GM23338 (cell line): ENCODE results near the gene PLEKHN1. TPM values are rescaled to one million over a fixed set of nuclear protein-coding genes. Genes with fewer than 3 reads are reported as not detected.

Source experiments
- ATAC-seq: fragments of 200-7000 bp; cut with Tn5 transposase; 3 replicates; pipeline ENCODE4 v1.9.1; 2020
- DNase-seq: peaks from one replicate; pipeline ENCODE4 v3.0.0-alpha.2; 2015; ENCODE audit warnings: low spot score
- H2AFZ ChIP-seq: fragments of 200-600 bp; sonication (generic); 2 replicates; pipeline ENCODE4 v1.8.0; 2016; ENCODE audit warnings: antibody characterized with exemption, mild to moderate bottlenecking, moderate library complexity
- H3F3A ChIP-seq: fragments of 200-600 bp; sonication (generic); replicated peaks from 2 replicates; pipeline ENCODE4 v1.8.0; 2017; ENCODE audit warnings: antibody characterized with exemption, mixed run types, low read depth
- H3K27ac ChIP-seq: fragments of 200-600 bp; sonication (generic); 2 replicates; pipeline ENCODE4 v1.6.1; 2016; ENCODE audit warnings: low read depth
- H3K27me3 ChIP-seq: fragments of 200-600 bp; sonication (generic); 2 replicates; pipeline ENCODE4 v1.8.0; 2016; ENCODE audit warnings: mild to moderate bottlenecking, mixed run types, moderate library complexity; ENCODE audit not compliant: insufficient read depth
- H3K36me3 ChIP-seq: fragments of 200-600 bp; sonication (generic); 2 replicates; pipeline ENCODE4 v1.8.0; 2016; ENCODE audit warnings: mild to moderate bottlenecking; ENCODE audit not compliant: insufficient read depth
- H3K4me1 ChIP-seq: fragments of 200-600 bp; sonication (generic); 2 replicates; pipeline ENCODE4 v1.8.0; 2016; ENCODE audit warnings: mild to moderate bottlenecking, moderate library complexity; ENCODE audit not compliant: insufficient read depth
- H3K4me2 ChIP-seq: fragments of 200-600 bp; sonication (generic); 2 replicates; pipeline ENCODE4 v1.7.1; 2017; ENCODE audit warnings: mixed run types
- H3K4me3 ChIP-seq: fragments of 200-600 bp; sonication (generic); 2 replicates; pipeline ENCODE4 v1.6.1; 2016; ENCODE audit warnings: mixed run types
- H3K79me2 ChIP-seq: fragments of 200-600 bp; sonication (generic); replicated peaks from 2 replicates; pipeline ENCODE4 v1.8.0; 2017; ENCODE audit warnings: mild to moderate bottlenecking; ENCODE audit not compliant: insufficient read depth
- H3K9me2 ChIP-seq: fragments of 200-600 bp; sonication (generic); 2 replicates; pipeline ENCODE4 v1.8.0; 2017; ENCODE audit not compliant: insufficient read depth
- H4K20me1 ChIP-seq: fragments of 200-600 bp; sonication (generic); replicated peaks from 2 replicates; pipeline ENCODE4 v1.8.0; 2017; ENCODE audit warnings: mild to moderate bottlenecking; ENCODE audit not compliant: insufficient read depth
- H3K27ac Mint-ChIP-seq: 2 replicates; pipeline ENCODE4 v1.8.0; 2020; ENCODE audit warnings: inconsistent platforms, mild to moderate bottlenecking, moderate library complexity, mixed read lengths
- H3K27me3 Mint-ChIP-seq: 3 replicates; pipeline ENCODE4 v1.8.0; 2022; ENCODE audit warnings: low read depth, mild to moderate bottlenecking, moderate library complexity, mixed read lengths, inconsistent platforms; ENCODE audit not compliant: insufficient read depth, poor library complexity
- H3K36me3 Mint-ChIP-seq: 3 replicates; pipeline ENCODE4 v1.8.0; 2021; ENCODE audit warnings: low read depth, mild to moderate bottlenecking, inconsistent platforms, moderate library complexity, mixed read lengths
- H3K4me1 Mint-ChIP-seq: 3 replicates; pipeline ENCODE4 v1.8.0; 2020; ENCODE audit warnings: mild to moderate bottlenecking, inconsistent platforms, mixed read lengths
- H3K4me3 Mint-ChIP-seq: 3 replicates; pipeline ENCODE4 v1.8.0; 2021; ENCODE audit warnings: moderate library complexity, mild to moderate bottlenecking, inconsistent platforms, mixed read lengths
- H3K9me3 Mint-ChIP-seq: 3 replicates; pipeline ENCODE4 v1.8.0; 2020; ENCODE audit warnings: moderate library complexity, mild to moderate bottlenecking, inconsistent platforms, mixed read lengths
- EZH2 ChIP-seq: fragments of 200-600 bp; sonication (generic); IDR thresholded peaks from one replicate; pipeline ENCODE4 v1.8.0; 2017; ENCODE audit warnings: antibody characterized with exemption, mild to moderate bottlenecking, low read depth; ENCODE audit not compliant: unreplicated experiment
- EZH2phosphoT487 ChIP-seq: fragments of 200-600 bp; sonication (generic); IDR thresholded peaks from one replicate; pipeline ENCODE4 v1.8.1; 2018; ENCODE audit warnings: antibody characterized with exemption; ENCODE audit not compliant: unreplicated experiment
- NANOG ChIP-seq: IDR thresholded peaks from 2 replicates; pipeline ENCODE4 v1.6.1; 2016; ENCODE audit warnings: antibody characterized with exemption, borderline replicate concordance
- ZNF114 ChIP-seq: fragments of 250-450 bp; sonication (Bioruptor Pico); IDR thresholded peaks from 2 replicates; pipeline ENCODE4 v1.5.0; 2020; ENCODE audit warnings: mild to moderate bottlenecking, moderate library complexity
- polyA plus RNA-seq: library from polyadenylated mRNA; unstranded; fragments of >200 nt; fragmentation: Nextera tagmentation; extraction: Ambion mirVana; gene quantifications from 2 replicates; pipeline ENCODE4 v1.2.1, GENCODE V29; 2016
- total RNA-seq: library from RNA; depleted of rRNA; stranded (reverse); fragments of >200 nt; shearing (Covaris generic); gene quantifications from 2 replicates; pipeline ENCODE4 v1.2.3, GENCODE V29; 2014
- TF ChIP-seq, protein P1 (sequence below): IDR thresholded peaks from one replicate; pipeline ENCODE4 v1.6.1; 2018; ENCODE audit warnings: antibody characterized with exemption; ENCODE audit not compliant: unreplicated experiment
- TF ChIP-seq, protein P2 (sequence below): fragments of 250-450 bp; sonication (Bioruptor Pico); IDR thresholded peaks from 2 replicates; pipeline ENCODE4 v1.5.0; 2020; ENCODE audit warnings: mild to moderate bottlenecking, moderate library complexity

PLEKHN1 gene
- total and polyA plus RNA-seq, 2 experiments from 2014 or later: 1.4 to 3.3 TPM

DNA sequence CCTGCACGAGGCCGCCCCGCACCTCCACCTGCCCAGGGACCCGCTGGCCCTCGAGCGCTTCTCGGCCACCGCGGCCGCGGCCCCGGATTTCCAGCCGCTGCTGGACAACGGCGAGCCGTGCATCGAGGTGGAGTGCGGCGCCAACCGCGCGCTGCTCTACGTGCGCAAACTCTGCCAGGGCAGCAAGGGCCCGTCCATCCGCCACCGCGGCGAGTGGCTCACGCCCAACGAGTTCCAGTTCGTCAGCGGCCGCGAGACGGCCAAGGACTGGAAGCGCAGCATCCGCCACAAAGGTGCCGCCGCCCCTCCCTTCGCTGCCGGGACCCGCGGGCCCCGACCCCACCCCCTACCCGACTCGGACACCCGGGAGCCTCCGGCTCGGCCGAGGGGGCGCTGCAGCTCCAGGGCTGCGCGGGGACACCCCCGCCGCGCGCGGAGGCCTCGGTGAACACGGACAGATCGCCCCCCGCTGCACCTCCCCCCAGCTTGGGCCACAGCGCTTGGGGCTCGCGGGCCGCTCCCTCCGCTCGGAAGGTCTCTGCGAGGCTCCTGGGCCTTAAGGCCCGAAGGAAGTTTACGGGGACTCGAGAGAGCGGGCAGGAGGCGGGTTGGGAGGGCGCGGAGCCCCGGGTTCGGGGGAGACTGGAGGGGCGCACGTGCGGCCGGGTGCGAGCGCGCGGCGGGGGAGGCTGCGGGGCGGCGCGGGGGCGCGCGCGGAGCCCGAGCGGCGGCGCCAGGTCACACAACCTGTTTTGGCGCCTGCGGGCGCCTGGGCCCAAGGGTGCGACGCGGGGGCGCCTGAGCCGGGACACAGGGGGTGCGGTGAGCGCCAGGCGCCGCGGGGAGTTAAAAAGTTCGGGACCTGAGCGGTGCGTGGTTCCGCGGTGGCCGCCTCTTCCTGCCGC is 41.4 kb upstream of the PLEKHN1 start:
- Histone ChIP-seq H3K4me3 (peak overlapping the region; percentile 58), H3K4me1 (peaks cover 9% of the 10 kb centered on the region; the same call in 1 of the 2 replicates), H3K36me3 (no peaks in the 10 kb centered on the region), H3K79me2 (no peaks in the 10 kb centered on the region), H2AFZ (peak overlapping the region; percentile 78; the same call in 1 of the 2 replicates), H3K9me2 (no peaks in the 10 kb centered on the region), H3F3A (no peaks in the 10 kb centered on the region), H4K20me1 (no peaks in the 10 kb centered on the region; the same call in none of the 2 replicates), H3K27ac (no peak overlapping the region), H3K4me2 (peak overlapping the region; percentile 90), H3K27me3 (peaks cover 99% of the 10 kb centered on the region)
- H3K9me3 Mint-ChIP-seq: no peaks in the 10 kb centered on the region
- ATAC-seq (peak; percentile 4), DNase-seq (peak; percentile 73)
- no peak overlapping the region for H3K27ac Mint-ChIP-seq
- peak overlapping the region; percentile 53; the same call in 2 of the 3 replicates for H3K4me3 Mint-ChIP-seq
- H3K4me1 Mint-ChIP-seq: peaks cover 22% of the 10 kb centered on the region
- H3K36me3 Mint-ChIP-seq: no peaks in the 10 kb centered on the region
- peaks cover 89% of the 10 kb centered on the region for H3K27me3 Mint-ChIP-seq
- peak; percentile 95 for TF ChIP-seq EZH2
- TF ChIP-seq, protein P1, sequence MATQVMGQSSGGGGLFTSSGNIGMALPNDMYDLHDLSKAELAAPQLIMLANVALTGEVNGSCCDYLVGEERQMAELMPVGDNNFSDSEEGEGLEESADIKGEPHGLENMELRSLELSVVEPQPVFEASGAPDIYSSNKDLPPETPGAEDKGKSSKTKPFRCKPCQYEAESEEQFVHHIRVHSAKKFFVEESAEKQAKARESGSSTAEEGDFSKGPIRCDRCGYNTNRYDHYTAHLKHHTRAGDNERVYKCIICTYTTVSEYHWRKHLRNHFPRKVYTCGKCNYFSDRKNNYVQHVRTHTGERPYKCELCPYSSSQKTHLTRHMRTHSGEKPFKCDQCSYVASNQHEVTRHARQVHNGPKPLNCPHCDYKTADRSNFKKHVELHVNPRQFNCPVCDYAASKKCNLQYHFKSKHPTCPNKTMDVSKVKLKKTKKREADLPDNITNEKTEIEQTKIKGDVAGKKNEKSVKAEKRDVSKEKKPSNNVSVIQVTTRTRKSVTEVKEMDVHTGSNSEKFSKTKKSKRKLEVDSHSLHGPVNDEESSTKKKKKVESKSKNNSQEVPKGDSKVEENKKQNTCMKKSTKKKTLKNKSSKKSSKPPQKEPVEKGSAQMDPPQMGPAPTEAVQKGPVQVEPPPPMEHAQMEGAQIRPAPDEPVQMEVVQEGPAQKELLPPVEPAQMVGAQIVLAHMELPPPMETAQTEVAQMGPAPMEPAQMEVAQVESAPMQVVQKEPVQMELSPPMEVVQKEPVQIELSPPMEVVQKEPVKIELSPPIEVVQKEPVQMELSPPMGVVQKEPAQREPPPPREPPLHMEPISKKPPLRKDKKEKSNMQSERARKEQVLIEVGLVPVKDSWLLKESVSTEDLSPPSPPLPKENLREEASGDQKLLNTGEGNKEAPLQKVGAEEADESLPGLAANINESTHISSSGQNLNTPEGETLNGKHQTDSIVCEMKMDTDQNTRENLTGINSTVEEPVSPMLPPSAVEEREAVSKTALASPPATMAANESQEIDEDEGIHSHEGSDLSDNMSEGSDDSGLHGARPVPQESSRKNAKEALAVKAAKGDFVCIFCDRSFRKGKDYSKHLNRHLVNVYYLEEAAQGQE: no peak
- TF ChIP-seq EZH2phosphoT487: peak; percentile 97
- TF ChIP-seq NANOG: no peak
- TF ChIP-seq ZNF114: no peak

DNA sequence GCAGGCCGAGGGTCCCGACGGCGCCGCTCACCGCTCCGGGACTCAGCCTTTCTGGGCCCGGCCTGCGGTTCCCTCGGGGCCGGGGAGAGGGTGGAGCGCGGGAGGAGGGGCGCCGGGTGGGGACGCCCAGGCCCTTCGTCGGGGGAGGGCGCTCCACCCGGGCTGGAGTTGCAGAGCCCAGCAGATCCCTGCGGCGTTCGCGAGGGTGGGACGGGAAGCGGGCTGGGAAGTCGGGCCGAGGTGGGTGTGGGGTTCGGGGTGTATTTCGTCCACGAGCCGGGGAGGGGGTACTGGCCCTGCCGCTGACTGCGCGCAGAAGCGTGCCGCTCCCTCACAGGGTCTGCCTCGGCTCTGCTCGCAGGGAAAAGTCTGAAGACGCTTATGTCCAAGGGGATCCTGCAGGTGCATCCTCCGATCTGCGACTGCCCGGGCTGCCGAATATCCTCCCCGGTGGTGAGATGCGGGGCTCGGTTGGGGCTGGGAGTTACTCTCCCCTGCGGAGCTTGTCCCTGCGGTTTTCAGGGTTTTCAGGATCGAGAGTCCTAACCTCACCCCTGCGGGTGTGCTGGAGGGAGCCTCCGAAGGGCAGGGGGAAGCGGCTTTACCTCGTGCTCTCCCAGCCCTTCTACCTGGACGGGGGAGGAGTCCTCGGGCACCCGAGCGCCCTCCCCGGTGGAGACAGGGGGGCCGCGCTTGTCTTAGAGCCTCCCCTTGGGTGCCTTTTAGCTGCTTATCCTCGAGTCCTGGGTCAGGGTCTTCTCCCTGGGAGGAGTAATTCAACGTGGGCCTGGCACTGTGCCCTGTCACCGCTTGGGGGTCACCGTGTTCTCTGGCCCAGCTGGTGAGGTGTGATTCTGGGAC is 40.5 kb upstream of the PLEKHN1 start:
- no peaks in the 10 kb centered on the region for H3K36me3 Mint-ChIP-seq
- H3K4me3 Mint-ChIP-seq: peak overlapping the region; percentile 65
- no peaks in the 10 kb centered on the region for H3K9me2 ChIP-seq
- H3K27ac ChIP-seq: no peak overlapping the region
- ATAC-seq (peak; percentile 6), DNase-seq (no peak)
- H3K4me2 ChIP-seq: peak overlapping the region; percentile 70
- no peaks in the 10 kb centered on the region; the same call in none of the 2 replicates for H4K20me1 ChIP-seq
- no peaks in the 10 kb centered on the region for H3K79me2 ChIP-seq
- no peaks in the 10 kb centered on the region for H3F3A ChIP-seq
- TF ChIP-seq EZH2 (peak; percentile 92), EZH2phosphoT487 (peak; percentile 77)
- TF ChIP-seq, protein P2, sequence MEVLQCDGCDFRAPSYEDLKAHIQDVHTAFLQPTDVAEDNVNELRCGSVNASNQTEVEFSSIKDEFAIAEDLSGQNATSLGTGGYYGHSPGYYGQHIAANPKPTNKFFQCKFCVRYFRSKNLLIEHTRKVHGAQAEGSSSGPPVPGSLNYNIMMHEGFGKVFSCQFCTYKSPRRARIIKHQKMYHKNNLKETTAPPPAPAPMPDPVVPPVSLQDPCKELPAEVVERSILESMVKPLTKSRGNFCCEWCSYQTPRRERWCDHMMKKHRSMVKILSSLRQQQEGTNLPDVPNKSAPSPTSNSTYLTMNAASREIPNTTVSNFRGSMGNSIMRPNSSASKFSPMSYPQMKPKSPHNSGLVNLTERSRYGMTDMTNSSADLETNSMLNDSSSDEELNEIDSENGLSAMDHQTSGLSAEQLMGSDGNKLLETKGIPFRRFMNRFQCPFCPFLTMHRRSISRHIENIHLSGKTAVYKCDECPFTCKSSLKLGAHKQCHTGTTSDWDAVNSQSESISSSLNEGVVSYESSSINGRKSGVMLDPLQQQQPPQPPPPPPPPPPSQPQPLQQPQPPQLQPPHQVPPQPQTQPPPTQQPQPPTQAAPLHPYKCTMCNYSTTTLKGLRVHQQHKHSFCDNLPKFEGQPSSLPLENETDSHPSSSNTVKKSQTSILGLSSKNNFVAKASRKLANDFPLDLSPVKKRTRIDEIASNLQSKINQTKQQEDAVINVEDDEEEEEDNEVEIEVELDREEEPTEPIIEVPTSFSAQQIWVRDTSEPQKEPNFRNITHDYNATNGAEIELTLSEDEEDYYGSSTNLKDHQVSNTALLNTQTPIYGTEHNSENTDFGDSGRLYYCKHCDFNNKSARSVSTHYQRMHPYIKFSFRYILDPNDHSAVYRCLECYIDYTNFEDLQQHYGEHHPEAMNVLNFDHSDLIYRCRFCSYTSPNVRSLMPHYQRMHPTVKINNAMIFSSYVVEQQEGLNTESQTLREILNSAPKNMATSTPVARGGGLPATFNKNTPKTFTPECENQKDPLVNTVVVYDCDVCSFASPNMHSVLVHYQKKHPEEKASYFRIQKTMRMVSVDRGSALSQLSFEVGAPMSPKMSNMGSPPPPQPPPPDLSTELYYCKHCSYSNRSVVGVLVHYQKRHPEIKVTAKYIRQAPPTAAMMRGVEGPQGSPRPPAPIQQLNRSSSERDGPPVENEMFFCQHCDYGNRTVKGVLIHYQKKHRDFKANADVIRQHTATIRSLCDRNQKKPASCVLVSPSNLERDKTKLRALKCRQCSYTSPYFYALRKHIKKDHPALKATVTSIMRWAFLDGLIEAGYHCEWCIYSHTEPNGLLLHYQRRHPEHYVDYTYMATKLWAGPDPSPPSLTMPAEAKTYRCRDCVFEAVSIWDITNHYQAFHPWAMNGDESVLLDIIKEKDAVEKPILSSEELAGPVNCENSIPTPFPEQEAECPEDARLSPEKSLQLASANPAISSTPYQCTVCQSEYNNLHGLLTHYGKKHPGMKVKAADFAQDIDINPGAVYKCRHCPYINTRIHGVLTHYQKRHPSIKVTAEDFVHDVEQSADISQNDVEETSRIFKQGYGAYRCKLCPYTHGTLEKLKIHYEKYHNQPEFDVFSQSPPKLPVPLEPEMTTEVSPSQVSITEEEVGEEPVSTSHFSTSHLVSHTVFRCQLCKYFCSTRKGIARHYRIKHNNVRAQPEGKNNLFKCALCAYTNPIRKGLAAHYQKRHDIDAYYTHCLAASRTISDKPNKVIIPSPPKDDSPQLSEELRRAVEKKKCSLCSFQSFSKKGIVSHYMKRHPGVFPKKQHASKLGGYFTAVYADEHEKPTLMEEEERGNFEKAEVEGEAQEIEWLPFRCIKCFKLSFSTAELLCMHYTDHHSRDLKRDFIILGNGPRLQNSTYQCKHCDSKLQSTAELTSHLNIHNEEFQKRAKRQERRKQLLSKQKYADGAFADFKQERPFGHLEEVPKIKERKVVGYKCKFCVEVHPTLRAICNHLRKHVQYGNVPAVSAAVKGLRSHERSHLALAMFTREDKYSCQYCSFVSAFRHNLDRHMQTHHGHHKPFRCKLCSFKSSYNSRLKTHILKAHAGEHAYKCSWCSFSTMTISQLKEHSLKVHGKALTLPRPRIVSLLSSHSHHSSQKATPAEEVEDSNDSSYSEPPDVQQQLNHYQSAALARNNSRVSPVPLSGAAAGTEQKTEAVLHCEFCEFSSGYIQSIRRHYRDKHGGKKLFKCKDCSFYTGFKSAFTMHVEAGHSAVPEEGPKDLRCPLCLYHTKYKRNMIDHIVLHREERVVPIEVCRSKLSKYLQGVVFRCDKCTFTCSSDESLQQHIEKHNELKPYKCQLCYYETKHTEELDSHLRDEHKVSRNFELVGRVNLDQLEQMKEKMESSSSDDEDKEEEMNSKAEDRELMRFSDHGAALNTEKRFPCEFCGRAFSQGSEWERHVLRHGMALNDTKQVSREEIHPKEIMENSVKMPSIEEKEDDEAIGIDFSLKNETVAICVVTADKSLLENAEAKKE (CRISPR knock-in tag): no peak
- no peak overlapping the region for H2AFZ ChIP-seq
- H3K27me3 ChIP-seq: peaks cover 98% of the 10 kb centered on the region
- H3K4me3 ChIP-seq: peak overlapping the region; percentile 49
- H3K36me3 ChIP-seq: no peaks in the 10 kb centered on the region
- no peaks in the 10 kb centered on the region for H3K9me3 Mint-ChIP-seq
- H3K27ac Mint-ChIP-seq: no peak overlapping the region
- peaks cover 17% of the 10 kb centered on the region for H3K4me1 Mint-ChIP-seq
- peaks cover 5% of the 10 kb centered on the region; the same call in 1 of the 2 replicates for H3K4me1 ChIP-seq
- peaks cover 80% of the 10 kb centered on the region for H3K27me3 Mint-ChIP-seq
